CD4-positive, alpha-beta T cell treated with Interleukin-15 for 1 hour (primary cell): ENCODE results near the gene SNRPA1.

Experiments used
- DNase-seq: peaks from one replicate; pipeline ENCODE4 v3.0.0-alpha.2; 2020

SNRPA1 gene

GRCh38 chr15:101233651-101234280 lies 61.3 kb downstream of the SNRPA1 start:
- DNase-seq = no peak

- no peak for DNase-seq
Observed at GRCh38 chr15:101232677-101233076, 62.4 kb downstream of the SNRPA1 start.
